Lung (tissue), 12 donors: ENCODE measurements around the gene SMAD2. TPM values are rescaled to one million over a fixed set of nuclear protein-coding genes. Genes with fewer than 3 reads are reported as not detected.

Experiments used
- ATAC-seq: fragments of 200-7000 bp; cut with Tn5 transposase; one replicate; pipeline ENCODE4 v1.9.1; 2020; ENCODE audit warnings: moderate number of reproducible peaks; ENCODE audit not compliant: insufficient read depth, low FRiP score
- DNase-seq, 3 donors: peaks; one replicate each; pipeline ENCODE4 v3.0.0-alpha.2; 2013 to 2017
- H3K27ac ChIP-seq, 2 donors: one replicate each; pipeline ENCODE4 v1.5.1; 2013; ENCODE audit warnings: mild to moderate bottlenecking in 2 of 2, moderate library complexity in 2 of 2, control low read depth in 1 of 2, inconsistent platforms in 1 of 2, low read depth in 1 of 2, low read length in 1 of 2
- H3K27me3 ChIP-seq, 3 donors: one replicate each; pipeline ENCODE4 v1.5.1; 2013; ENCODE audit warnings: low read length in 2 of 3; ENCODE audit not compliant: control insufficient read depth in 3 of 3, insufficient read depth in 3 of 3
- H3K36me3 ChIP-seq, 4 donors: one replicate each; pipeline ENCODE4 v1.5.1; 2013; ENCODE audit warnings: low read length in 4 of 4, mild to moderate bottlenecking in 1 of 4, moderate library complexity in 1 of 4; ENCODE audit not compliant: control insufficient read depth in 4 of 4, insufficient read depth in 4 of 4
- H3K4me1 ChIP-seq, 5 donors: one replicate each; pipeline ENCODE4 v1.5.1; 2013; ENCODE audit warnings: low read length in 5 of 5, mild to moderate bottlenecking in 2 of 5, moderate library complexity in 1 of 5; ENCODE audit not compliant: control insufficient read depth in 5 of 5, insufficient read depth in 5 of 5
- H3K4me3 ChIP-seq: one replicate; pipeline ENCODE4 v1.5.1; 2013; ENCODE audit warnings: mild to moderate bottlenecking, control low read depth, moderate library complexity
- H3K9ac ChIP-seq, 2 donors: one replicate each; pipeline ENCODE4 v1.5.1; 2013; ENCODE audit warnings: low read length in 2 of 2, control low read depth in 1 of 2; ENCODE audit not compliant: insufficient read depth in 1 of 2
- H3K9me3 ChIP-seq, 4 donors: one replicate each; pipeline ENCODE4 v1.5.1; 2013; ENCODE audit warnings: low read length in 3 of 4, mild to moderate bottlenecking in 1 of 4, moderate library complexity in 1 of 4; ENCODE audit not compliant: control insufficient read depth in 4 of 4, insufficient read depth in 3 of 4
- WGBS, 2 donors: extraction: QIAGEN DNeasy Blood & Tissue Kit; methylation state at CpG; one replicate each; pipeline ENCODE4 v1.1.7; 2013; 5-methylcytosine and 5-hydroxymethylcytosine counted together
- polyA plus RNA-seq, 2 donors: library from polyadenylated mRNA; stranded (reverse); fragments of 200-250 nt; gene quantifications; one replicate each; pipeline ENCODE4 v1.2.1, GENCODE V29; 2013
- total RNA-seq, 2 donors: library from RNA; depleted of rRNA in 1 of 2; stranded (reverse); fragments of >200 nt in 1 of 2; gene quantifications; one replicate each; pipeline ENCODE4 v1.2.1, GENCODE V29; 2014 to 2021
- TF ChIP-seq, protein P1 (sequence below): IDR thresholded peaks from 2 replicates; pipeline ENCODE4 v1.5.1; 2012; ENCODE audit warnings: mild to moderate bottlenecking; ENCODE audit errors: control extremely low read depth, extremely low read depth
- donor health status: control.
- donor health status: control.
- donor health status: Bipolar disorder and iron deficiency.
- donor health status: healthy.
- donor health status: DM: yes; HTN: yes; CAD: no.

Gene SMAD2
- total and polyA plus RNA-seq, 4 donors = 30.6 to 161 (median 90.2) TPM

DNA sequence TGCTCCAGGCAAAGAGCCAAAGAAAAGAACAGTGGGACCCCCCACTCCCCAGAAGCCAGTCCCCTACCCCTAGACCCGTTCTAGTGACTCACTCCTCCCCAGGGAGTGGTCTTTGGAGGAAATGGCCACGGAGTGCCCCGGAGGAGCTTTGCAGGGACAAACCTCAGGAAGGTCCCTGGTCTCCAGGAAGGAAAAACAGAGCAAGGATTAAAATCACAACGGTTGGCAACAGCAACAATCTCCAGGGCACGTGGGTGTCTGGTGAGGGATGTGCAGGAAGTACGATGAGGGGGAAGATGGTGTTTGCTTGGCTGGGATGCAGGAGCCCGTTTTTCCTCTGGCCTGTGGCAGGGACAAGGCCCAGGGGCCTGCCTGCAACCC lies 135.0 kb downstream of the SMAD2 start:
- no peak overlapping the region for H3K4me3 ChIP-seq
- 32 to 36% methylated on average over 7 of the region's 7 CpGs for WGBS, 2 donors
- ATAC-seq = no peak
- H3K4me1 ChIP-seq = peaks cover 0 to 26% (median 5%) of the 10 kb centered on the region in 5 donors
- DNase-seq = peak; percentile 33 to 58 (median 48)
- no peaks in the 10 kb centered on the region for H3K36me3 ChIP-seq
- H3K27me3 ChIP-seq = peaks cover 0 to 12% (median 0%) of the 10 kb centered on the region in 3 donors
- TF ChIP-seq, protein P1, sequence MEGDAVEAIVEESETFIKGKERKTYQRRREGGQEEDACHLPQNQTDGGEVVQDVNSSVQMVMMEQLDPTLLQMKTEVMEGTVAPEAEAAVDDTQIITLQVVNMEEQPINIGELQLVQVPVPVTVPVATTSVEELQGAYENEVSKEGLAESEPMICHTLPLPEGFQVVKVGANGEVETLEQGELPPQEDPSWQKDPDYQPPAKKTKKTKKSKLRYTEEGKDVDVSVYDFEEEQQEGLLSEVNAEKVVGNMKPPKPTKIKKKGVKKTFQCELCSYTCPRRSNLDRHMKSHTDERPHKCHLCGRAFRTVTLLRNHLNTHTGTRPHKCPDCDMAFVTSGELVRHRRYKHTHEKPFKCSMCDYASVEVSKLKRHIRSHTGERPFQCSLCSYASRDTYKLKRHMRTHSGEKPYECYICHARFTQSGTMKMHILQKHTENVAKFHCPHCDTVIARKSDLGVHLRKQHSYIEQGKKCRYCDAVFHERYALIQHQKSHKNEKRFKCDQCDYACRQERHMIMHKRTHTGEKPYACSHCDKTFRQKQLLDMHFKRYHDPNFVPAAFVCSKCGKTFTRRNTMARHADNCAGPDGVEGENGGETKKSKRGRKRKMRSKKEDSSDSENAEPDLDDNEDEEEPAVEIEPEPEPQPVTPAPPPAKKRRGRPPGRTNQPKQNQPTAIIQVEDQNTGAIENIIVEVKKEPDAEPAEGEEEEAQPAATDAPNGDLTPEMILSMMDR = no peak
- H3K27ac ChIP-seq = no peak overlapping the region
- H3K9me3 ChIP-seq = no peaks in the 10 kb centered on the region
- no peak overlapping the region for H3K9ac ChIP-seq

DNA sequence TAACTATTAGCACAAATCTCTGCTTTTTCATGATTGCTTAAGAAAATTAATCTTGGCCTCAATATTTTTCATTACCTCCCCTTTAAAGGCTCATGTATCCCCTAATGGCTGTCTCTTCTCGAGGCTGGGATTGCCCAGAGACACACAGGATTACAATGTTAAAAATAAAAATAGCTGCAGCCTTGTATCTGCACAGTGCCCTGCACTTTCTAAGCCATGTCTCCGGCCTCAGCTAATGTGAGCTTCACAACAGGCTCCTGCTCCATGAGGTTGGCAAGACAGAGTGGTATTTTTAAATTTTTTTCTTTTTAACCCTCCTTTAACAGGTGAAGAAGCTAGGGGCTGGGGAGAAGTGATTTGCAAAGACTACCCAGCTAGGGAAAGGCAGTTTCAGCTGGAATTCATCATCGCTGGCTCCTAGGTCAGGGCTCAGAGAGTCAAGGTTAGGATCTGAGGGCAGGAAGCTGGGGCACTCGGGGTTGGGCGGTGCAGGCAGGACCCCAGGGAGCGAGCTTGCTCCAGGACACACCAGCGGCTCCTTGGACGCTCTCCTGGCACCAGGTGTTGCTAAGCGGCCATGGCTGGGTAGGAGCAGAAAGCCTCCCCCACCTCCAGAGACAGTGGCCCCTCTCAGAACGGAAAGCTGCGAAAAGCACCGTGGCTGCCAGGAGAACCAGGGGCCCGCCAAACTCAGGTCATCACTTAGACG lies 135.6 kb downstream of the SMAD2 start:
- Histone ChIP-seq H3K27ac (no peak overlapping the region), H3K4me3 (no peak overlapping the region), H3K27me3 (peaks cover 0 to 12% (median 0%) of the 10 kb centered on the region in 3 donors), H3K4me1 (peaks cover 0 to 26% (median 5%) of the 10 kb centered on the region in 5 donors), H3K9ac (no peak overlapping the region), H3K9me3 (no peaks in the 10 kb centered on the region), H3K36me3 (no peaks in the 10 kb centered on the region)
- TF ChIP-seq, protein P1 = no peak
- ATAC-seq (no peak), DNase-seq (peak in 1 of 3 donors; percentile 31)
- 59 to 72% methylated on average over 14 of the region's 14 CpGs for WGBS, 2 donors

DNA sequence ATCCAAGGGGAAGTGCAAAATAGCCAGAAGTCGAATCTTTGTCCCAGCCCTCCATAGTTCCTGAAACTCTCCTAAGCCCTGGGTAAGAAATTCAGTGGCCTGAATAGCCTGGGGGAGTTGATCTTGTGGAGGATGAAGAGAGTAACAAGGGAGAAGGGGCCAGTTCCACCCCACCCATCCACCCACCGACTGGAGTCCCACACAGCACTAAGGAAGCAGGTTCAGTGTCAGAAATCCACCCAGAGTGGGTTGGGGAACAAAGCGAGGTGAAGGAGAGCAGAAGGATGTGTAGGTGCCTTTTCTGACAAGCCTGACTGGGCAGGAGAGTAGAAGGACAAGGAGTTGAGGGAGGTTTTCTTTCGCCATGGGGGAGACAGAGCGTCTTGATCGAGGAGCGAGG lies 136.8 kb downstream of the SMAD2 start:
- ATAC-seq = no peak
- Histone ChIP-seq H3K4me3 (no peak overlapping the region), H3K9me3 (no peaks in the 10 kb centered on the region), H3K4me1 (peaks cover 0 to 26% (median 5%) of the 10 kb centered on the region in 5 donors), H3K9ac (no peak overlapping the region), H3K27ac (no peak overlapping the region), H3K27me3 (peaks cover 0 to 9% (median 0%) of the 10 kb centered on the region in 3 donors), H3K36me3 (no peaks in the 10 kb centered on the region)
- DNase-seq = no peak
- TF ChIP-seq, protein P1 = no peak
- 93% methylated on average over 7 of the region's 7 CpGs for WGBS, 2 donors
